ENCODE data around the gene TWSG1.

GRCh38 chr18:9343577-9343976 lies 9.0 kb downstream of the TWSG1 start:
- no peak for TF ChIP-seq POLR2A (IDR thresholded peaks at IDR 0.05; ENCODE audit: low read depth, low read length)
- no peak for TF ChIP-seq POLR2AphosphoS5 (IDR thresholded peaks at IDR 0.05; ENCODE audit: low read depth, low read length)
